COLO668 (cell line): ENCODE results near the gene CEBPZOS.
"Not testable (repeated sequence)": the region's sequence is repeated elsewhere in the genome, so short reads cannot be mapped to it uniquely, and the experiment has no call there.

ENCODE experiments used
- DNase-seq: peaks from one replicate; lab custom pipeline; 2025; ENCODE audit not compliant: unreplicated experiment; lab: John Stamatoyannopoulos, UW

Gene CEBPZOS

GRCh38 chr2:37190290-37190689 is 6.0 kb upstream of the CEBPZOS start:
- DNase-seq, result no peak

- no peak for DNase-seq
Observed at GRCh38 chr2:37191253-37191652, 5.0 kb upstream of the CEBPZOS start.

- DNase-seq, result no peak
Observed at GRCh38 chr2:37191747-37192146, 4.5 kb upstream of the CEBPZOS start.

- no peak for DNase-seq
Observed at GRCh38 chr2:37192551-37192950, 3.7 kb upstream of the CEBPZOS start.

GRCh38 chr2:37195862-37196319 is 405 bp upstream of the CEBPZOS start:
- DNase-seq, result not testable (repeated sequence)

GRCh38 chr2:37198681-37199065 is 2.4 kb downstream of the CEBPZOS start:
- no peak for DNase-seq

GRCh38 chr2:37201208-37201607 is 4.9 kb downstream of the CEBPZOS start:
- no peak for DNase-seq

- no peak for DNase-seq
Observed at GRCh38 chr2:37201766-37202165, 5.5 kb downstream of the CEBPZOS start.

- DNase-seq, result no peak
Observed at GRCh38 chr2:37203708-37204107, 7.4 kb downstream of the CEBPZOS start.

- not testable (repeated sequence) for DNase-seq
Observed at GRCh38 chr2:37205071-37205661, 8.9 kb downstream of the CEBPZOS start.

- no peak for DNase-seq
Observed at GRCh38 chr2:37205689-37206341, 9.5 kb downstream of the CEBPZOS start.

- not testable (repeated sequence) for DNase-seq
Observed at GRCh38 chr2:37206760-37207159, 10.5 kb downstream of the CEBPZOS start.

- no peak for DNase-seq
Observed at GRCh38 chr2:37211212-37211611, 14.9 kb downstream of the CEBPZOS start.

- no peak for DNase-seq
Observed at GRCh38 chr2:37211939-37212338, 15.6 kb downstream of the CEBPZOS start.

GRCh38 chr2:37215250-37215649 is 19.0 kb downstream of the CEBPZOS start:
- DNase-seq, result no peak

- no peak for DNase-seq
Observed at GRCh38 chr2:37219046-37219445, 22.8 kb downstream of the CEBPZOS start.

- DNase-seq, result no peak
Observed at GRCh38 chr2:37223131-37223530, 26.8 kb downstream of the CEBPZOS start.

GRCh38 chr2:37224063-37224462 is 27.8 kb downstream of the CEBPZOS start:
- DNase-seq, result no peak

GRCh38 chr2:37225129-37225528 is 28.8 kb downstream of the CEBPZOS start:
- not testable (repeated sequence) for DNase-seq

GRCh38 chr2:37226863-37227262 is 30.6 kb downstream of the CEBPZOS start:
- DNase-seq, result no peak

- no peak for DNase-seq
Observed at GRCh38 chr2:37228788-37229187, 32.5 kb downstream of the CEBPZOS start.

GRCh38 chr2:37230581-37230980 is 34.3 kb downstream of the CEBPZOS start:
- no peak for DNase-seq
